HG02943 (cell line): ENCODE measurements around the gene KIAA0408.
A peak's percentile ranks its signal among the peaks of the same experiment; 100 is the strongest.

Experiments used
- ATAC-seq: cut with Tn5 transposase; IDR thresholded peaks from one replicate; pipeline ENCODE4 v1.9.1; 2021; ENCODE audit warnings: mild to moderate bottlenecking, low read depth, moderate library complexity; ENCODE audit not compliant: unreplicated experiment

KIAA0408 gene

GRCh38 chr6:127459231-127459641 lies at the start of gene KIAA0408:
Gene KIAA0408 (minus strand): TSS chr6:127459389. CDS start chr6:127453981, 5,408 bp downstream.
- no peak for ATAC-seq

GRCh38 chr6:127506894-127507293 lies 47.7 kb upstream of the KIAA0408 start:
- ATAC-seq = no peak

- ATAC-seq = no peak
Observed at GRCh38 chr6:127503022-127503421, 43.8 kb upstream of the KIAA0408 start.

- no peak for ATAC-seq
Observed at GRCh38 chr6:127497410-127497809, 38.2 kb upstream of the KIAA0408 start.

- ATAC-seq = no peak
Observed at GRCh38 chr6:127496471-127496870, 37.3 kb upstream of the KIAA0408 start.

GRCh38 chr6:127494240-127494767 lies 35.1 kb upstream of the KIAA0408 start:
- ATAC-seq = no peak

GRCh38 chr6:127489248-127489647 lies 30.1 kb upstream of the KIAA0408 start:
- no peak for ATAC-seq

GRCh38 chr6:127486934-127487333 lies 27.7 kb upstream of the KIAA0408 start:
- no peak for ATAC-seq

GRCh38 chr6:127484212-127484863 lies 25.1 kb upstream of the KIAA0408 start:
- ATAC-seq = peak; percentile 98

GRCh38 chr6:127483399-127484055 lies 24.3 kb upstream of the KIAA0408 start:
- ATAC-seq = peak; percentile 22

GRCh38 chr6:127482325-127482724 lies 23.1 kb upstream of the KIAA0408 start:
- ATAC-seq = no peak

GRCh38 chr6:127481628-127482027 lies 22.4 kb upstream of the KIAA0408 start:
- ATAC-seq = no peak

- ATAC-seq = no peak
Observed at GRCh38 chr6:127481111-127481510, 21.9 kb upstream of the KIAA0408 start.

- ATAC-seq = no peak
Observed at GRCh38 chr6:127477658-127478057, 18.5 kb upstream of the KIAA0408 start.

GRCh38 chr6:127475823-127476176 lies 16.6 kb upstream of the KIAA0408 start:
- no peak for ATAC-seq

GRCh38 chr6:127475135-127475822 lies 16.1 kb upstream of the KIAA0408 start:
- no peak for ATAC-seq

GRCh38 chr6:127471379-127472255 lies 12.4 kb upstream of the KIAA0408 start:
- ATAC-seq = no peak

- ATAC-seq = no peak
Observed at GRCh38 chr6:127468936-127469335, 9.7 kb upstream of the KIAA0408 start.

- no peak for ATAC-seq
Observed at GRCh38 chr6:127466416-127466815, 7.2 kb upstream of the KIAA0408 start.

GRCh38 chr6:127464881-127465459 lies 5.8 kb upstream of the KIAA0408 start:
- peak; percentile 85 for ATAC-seq
